A549 (cell line): ENCODE data around the gene MKRN1. TPM values are rescaled to one million over a fixed set of nuclear protein-coding genes. Genes with fewer than 3 reads are reported as not detected.
"Not testable (repeated sequence)": the region's sequence is repeated elsewhere in the genome, so short reads cannot be mapped to it uniquely, and the experiment has no call there.

ENCODE experiments used
- ATAC-seq, 2 experiments: fragments of 200-7000 bp in 1 of 2; fragments of >200 bp in 1 of 2; cut with Nextera tagmentation in 1 of 2; cut with Tn5 transposase in 1 of 2; 3 replicates each; pipeline versions ENCODE4 v1.8.0 to v1.9.1; 2018 to 2020; ENCODE audit warnings: mild to moderate bottlenecking in 1 of 2, moderate library complexity in 1 of 2
- CTCF ChIA-PET: fragments of 300-600 bp; sonication (Branson Sonifier 250); formaldehyde crosslinking; extraction: SDS; loops from one replicate; lab custom pipeline; 2021; ENCODE audit warnings: antibody characterized with exemption, inconsistent platforms; lab: Yijun Ruan, JAX
- POLR2A ChIA-PET: fragments of 350-600 bp; formaldehyde crosslinking; extraction: SDS; loops from one replicate; lab custom pipeline; 2021; ENCODE audit warnings: antibody characterized with exemption, inconsistent platforms; lab: Yijun Ruan, JAX
- DNase-seq, 2 experiments: peaks; one replicate each; pipeline versions ENCODE4 v3.0.0 to v3.0.0-alpha.2; 2011 to 2016; ENCODE audit warnings: low read depth in 1 of 2, low spot score in 1 of 2
- FAIRE-seq: peaks from 2 replicates; lab custom pipeline; 2011; peaks lifted over from hg19 to GRCh38; lab: Jason Lieb, UNC
- H3K27ac ChIP-seq, 2 experiments: fragments of >200 bp; sonication (Bioruptor Twin); formaldehyde crosslinking; 3 replicates each; pipeline ENCODE4 v1.5.1; 2016 to 2017
- H3K4me1 ChIP-seq: fragments of >200 bp; sonication (Bioruptor Twin); formaldehyde crosslinking; 3 replicates; pipeline ENCODE4 v1.6.1; 2016
- H3K4me2 ChIP-seq: fragments of >200 bp; sonication (Bioruptor Twin); formaldehyde crosslinking; 3 replicates; pipeline ENCODE4 v1.6.1; 2016
- H3K4me3 ChIP-seq: fragments of >200 bp; sonication (Bioruptor Twin); formaldehyde crosslinking; 3 replicates; pipeline ENCODE4 v1.5.1; 2016
- H3K9me3 ChIP-seq: fragments of >200 bp; sonication (Bioruptor Twin); formaldehyde crosslinking; 3 replicates; pipeline ENCODE4 v1.6.1; 2016
- BHLHE40 ChIP-seq: IDR thresholded peaks from 2 replicates; pipeline ENCODE4 v1.6.1; 2012; ENCODE audit warnings: low read depth, low read length, inconsistent platforms
- CBX2 ChIP-seq: fragments of 200-600 bp; sonication (generic); IDR thresholded peaks from 2 replicates; pipeline ENCODE4 v1.6.1; 2016; ENCODE audit warnings: low read depth, mild to moderate bottlenecking, borderline replicate concordance
- EHF ChIP-seq: fragments of 250-450 bp; sonication (Bioruptor Pico); IDR thresholded peaks from 2 replicates; pipeline ENCODE4 v1.5.0; 2020; ENCODE audit warnings: mild to moderate bottlenecking
- EHMT2 ChIP-seq: fragments of 200-600 bp; sonication (generic); IDR thresholded peaks from 2 replicates; pipeline ENCODE4 v1.6.1; 2016; ENCODE audit warnings: antibody characterized with exemption, low read depth, mild to moderate bottlenecking, moderate library complexity
- EP300 ChIP-seq, 2 experiments: fragments of >200 bp; sonication (Bioruptor Twin); formaldehyde crosslinking; IDR thresholded peaks; 2 replicates in 1 of 2; 3 replicates in 1 of 2; pipeline ENCODE4 v1.6.1; 2016 to 2017
- ESRRA ChIP-seq: fragments of 150-350 bp; IDR thresholded peaks from 2 replicates; pipeline ENCODE4 v1.6.1; 2014; ENCODE audit warnings: mild to moderate bottlenecking, low read length, borderline replicate concordance
- HOXB5 ChIP-seq: fragments of 250-450 bp; sonication (Bioruptor Pico); IDR thresholded peaks from 2 replicates; pipeline ENCODE4 v1.5.0; 2020; ENCODE audit warnings: mild to moderate bottlenecking, moderate library complexity
- JUN ChIP-seq, 2 experiments: fragments of >200 bp; sonication (Bioruptor Twin); formaldehyde crosslinking; IDR thresholded peaks; 2 replicates in 1 of 2; 3 replicates in 1 of 2; pipeline ENCODE4 v1.6.1; 2016 to 2017
- MAFK ChIP-seq: fragments of 450-650 bp; IDR thresholded peaks from 2 replicates; pipeline ENCODE4 v1.6.1; 2014; ENCODE audit not compliant: partially characterized antibody
- MAZ ChIP-seq: fragments of 150-350 bp; IDR thresholded peaks from 2 replicates; pipeline ENCODE4 v1.6.1; 2014; ENCODE audit warnings: antibody characterized with exemption, low read depth, low read length, borderline replicate concordance
- MYC ChIP-seq: IDR thresholded peaks from 2 replicates; pipeline ENCODE4 v1.6.1; 2012; ENCODE audit warnings: mild to moderate bottlenecking, inconsistent platforms, low read length, improper control_type of control experiment, borderline replicate concordance
- RCOR1 ChIP-seq: fragments of 150-350 bp; IDR thresholded peaks from 2 replicates; pipeline ENCODE4 v1.6.1; 2014; ENCODE audit warnings: antibody characterized with exemption, low read length, low read depth
- SREBF2 ChIP-seq: fragments of 450-650 bp; IDR thresholded peaks from 2 replicates; pipeline ENCODE4 v1.6.1; 2014; ENCODE audit warnings: mild to moderate bottlenecking, moderate library complexity
- ZNF302 ChIP-seq: fragments of 250-450 bp; sonication (Bioruptor Pico); IDR thresholded peaks from 2 replicates; pipeline ENCODE4 v1.9.0; 2021; ENCODE audit warnings: inconsistent platforms, mild to moderate bottlenecking, moderate library complexity
- WGBS: methylation state at CpG from one replicate; pipeline ENCODE4 v1.1.6; 2017; ENCODE audit errors: missing lambda C conversion rate; 5-methylcytosine and 5-hydroxymethylcytosine counted together
- polyA plus RNA-seq, 4 experiments: library from polyadenylated mRNA; depleted of rRNA in 3 of 4; stranded (reverse); fragments of >200 nt; fragmentation: RNase III in 1 of 4; extraction: RNeasy Plus Mini Kit Qiagen cat#74134 plus additional on column Dnase treatment in 1 of 4; gene quantifications; 2 replicates in 3 of 4; 3 replicates in 1 of 4; pipeline ENCODE4 v1.2.3, GENCODE V29; 2011 to 2017
- TF ChIP-seq, protein P1 (sequence below): fragments of >200 bp; sonication (Bioruptor Twin); formaldehyde crosslinking; IDR thresholded peaks from 3 replicates; pipeline ENCODE4 v1.6.1; 2016
- TF ChIP-seq, protein P2 (sequence below): IDR thresholded peaks from 2 replicates; pipeline ENCODE4 v1.6.1; 2012
- TF ChIP-seq, protein P3 (sequence below): IDR thresholded peaks from 2 replicates; pipeline ENCODE4 v1.6.1; 2012
- TF ChIP-seq, protein P4 (sequence below): fragments of 450-650 bp; IDR thresholded peaks from 2 replicates; pipeline ENCODE4 v1.6.1; 2014; ENCODE audit warnings: antibody characterized with exemption
- TF ChIP-seq, protein P5 (sequence below): fragments of >200 bp; sonication (Bioruptor Twin); formaldehyde crosslinking; IDR thresholded peaks from 3 replicates; pipeline ENCODE4 v1.5.1; 2016
- TF ChIP-seq, protein P6 (sequence below): fragments of 250-450 bp; sonication (Bioruptor Pico); IDR thresholded peaks from 2 replicates; pipeline ENCODE4 v1.5.0; 2020; ENCODE audit warnings: low read depth, mild to moderate bottlenecking, moderate library complexity

Gene MKRN1
- polyA plus RNA-seq, 2 of the 4 experiments (the other 2 are of a cell fraction): 53.2 to 68.8 TPM

DNA sequence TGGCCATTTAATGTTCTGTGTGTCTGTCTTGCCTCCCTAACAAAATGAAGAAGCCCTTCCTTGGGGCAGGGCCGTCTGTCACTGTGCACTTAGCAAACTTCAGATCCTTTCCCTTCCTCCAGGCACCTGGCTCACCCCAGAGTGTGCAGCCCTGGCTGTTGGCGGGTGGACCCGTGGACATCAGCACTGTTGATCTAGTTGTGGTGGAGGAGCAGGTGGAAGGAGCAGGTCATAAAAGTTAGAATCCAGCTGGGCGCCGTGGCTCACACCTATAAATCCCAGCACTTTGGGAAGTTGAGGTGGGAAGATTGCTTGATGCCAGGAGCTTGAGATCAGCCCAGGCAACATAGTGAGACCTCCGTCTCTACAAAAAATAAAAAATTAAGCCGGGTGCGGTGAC is 62.7 kb downstream of the MKRN1 start:
- no peaks in the 10 kb centered on the region for H3K4me1 ChIP-seq
- ATAC-seq (0 out of 6 replicates have a peak, but pooled peaks of 1 of the 2 experiments have one; percentile 42), FAIRE-seq (no peak), DNase-seq (no peak)
- H3K4me2 ChIP-seq: no peak overlapping the region
- WGBS: 65% methylated on average over 8 of the region's 8 CpGs
- no peak overlapping the region for H3K4me3 ChIP-seq
- POLR2A ChIA-PET: no interaction called here
- no peak for TF ChIP-seq RCOR1
- TF ChIP-seq EP300 (IDR thresholded peaks at IDR 0.05): no peak
- TF ChIP-seq SREBF2: no peak
- TF ChIP-seq, protein P1, sequence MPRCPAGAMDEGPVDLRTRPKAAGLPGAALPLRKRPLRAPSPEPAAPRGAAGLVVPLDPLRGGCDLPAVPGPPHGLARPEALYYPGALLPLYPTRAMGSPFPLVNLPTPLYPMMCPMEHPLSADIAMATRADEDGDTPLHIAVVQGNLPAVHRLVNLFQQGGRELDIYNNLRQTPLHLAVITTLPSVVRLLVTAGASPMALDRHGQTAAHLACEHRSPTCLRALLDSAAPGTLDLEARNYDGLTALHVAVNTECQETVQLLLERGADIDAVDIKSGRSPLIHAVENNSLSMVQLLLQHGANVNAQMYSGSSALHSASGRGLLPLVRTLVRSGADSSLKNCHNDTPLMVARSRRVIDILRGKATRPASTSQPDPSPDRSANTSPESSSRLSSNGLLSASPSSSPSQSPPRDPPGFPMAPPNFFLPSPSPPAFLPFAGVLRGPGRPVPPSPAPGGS: no peak
- no peak for TF ChIP-seq ZNF302 (CRISPR knock-in tag)
- TF ChIP-seq, protein P2, sequence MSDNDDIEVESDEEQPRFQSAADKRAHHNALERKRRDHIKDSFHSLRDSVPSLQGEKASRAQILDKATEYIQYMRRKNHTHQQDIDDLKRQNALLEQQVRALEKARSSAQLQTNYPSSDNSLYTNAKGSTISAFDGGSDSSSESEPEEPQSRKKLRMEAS: no peak
- no peak for TF ChIP-seq MAFK
- no peak for TF ChIP-seq MYC
- TF ChIP-seq HOXB5 (CRISPR knock-in tag): no peak
- TF ChIP-seq MAZ: no peak
- no peak for TF ChIP-seq EHMT2
- TF ChIP-seq, protein P3, sequence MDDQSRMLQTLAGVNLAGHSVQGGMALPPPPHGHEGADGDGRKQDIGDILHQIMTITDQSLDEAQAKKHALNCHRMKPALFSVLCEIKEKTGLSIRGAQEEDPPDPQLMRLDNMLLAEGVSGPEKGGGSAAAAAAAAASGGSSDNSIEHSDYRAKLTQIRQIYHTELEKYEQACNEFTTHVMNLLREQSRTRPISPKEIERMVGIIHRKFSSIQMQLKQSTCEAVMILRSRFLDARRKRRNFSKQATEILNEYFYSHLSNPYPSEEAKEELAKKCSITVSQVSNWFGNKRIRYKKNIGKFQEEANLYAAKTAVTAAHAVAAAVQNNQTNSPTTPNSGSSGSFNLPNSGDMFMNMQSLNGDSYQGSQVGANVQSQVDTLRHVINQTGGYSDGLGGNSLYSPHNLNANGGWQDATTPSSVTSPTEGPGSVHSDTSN: no peak
- TF ChIP-seq, protein P4, sequence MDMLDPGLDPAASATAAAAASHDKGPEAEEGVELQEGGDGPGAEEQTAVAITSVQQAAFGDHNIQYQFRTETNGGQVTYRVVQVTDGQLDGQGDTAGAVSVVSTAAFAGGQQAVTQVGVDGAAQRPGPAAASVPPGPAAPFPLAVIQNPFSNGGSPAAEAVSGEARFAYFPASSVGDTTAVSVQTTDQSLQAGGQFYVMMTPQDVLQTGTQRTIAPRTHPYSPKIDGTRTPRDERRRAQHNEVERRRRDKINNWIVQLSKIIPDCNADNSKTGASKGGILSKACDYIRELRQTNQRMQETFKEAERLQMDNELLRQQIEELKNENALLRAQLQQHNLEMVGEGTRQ: no peak
- no peak for TF ChIP-seq EHF
- TF ChIP-seq, protein P5, sequence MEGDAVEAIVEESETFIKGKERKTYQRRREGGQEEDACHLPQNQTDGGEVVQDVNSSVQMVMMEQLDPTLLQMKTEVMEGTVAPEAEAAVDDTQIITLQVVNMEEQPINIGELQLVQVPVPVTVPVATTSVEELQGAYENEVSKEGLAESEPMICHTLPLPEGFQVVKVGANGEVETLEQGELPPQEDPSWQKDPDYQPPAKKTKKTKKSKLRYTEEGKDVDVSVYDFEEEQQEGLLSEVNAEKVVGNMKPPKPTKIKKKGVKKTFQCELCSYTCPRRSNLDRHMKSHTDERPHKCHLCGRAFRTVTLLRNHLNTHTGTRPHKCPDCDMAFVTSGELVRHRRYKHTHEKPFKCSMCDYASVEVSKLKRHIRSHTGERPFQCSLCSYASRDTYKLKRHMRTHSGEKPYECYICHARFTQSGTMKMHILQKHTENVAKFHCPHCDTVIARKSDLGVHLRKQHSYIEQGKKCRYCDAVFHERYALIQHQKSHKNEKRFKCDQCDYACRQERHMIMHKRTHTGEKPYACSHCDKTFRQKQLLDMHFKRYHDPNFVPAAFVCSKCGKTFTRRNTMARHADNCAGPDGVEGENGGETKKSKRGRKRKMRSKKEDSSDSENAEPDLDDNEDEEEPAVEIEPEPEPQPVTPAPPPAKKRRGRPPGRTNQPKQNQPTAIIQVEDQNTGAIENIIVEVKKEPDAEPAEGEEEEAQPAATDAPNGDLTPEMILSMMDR: no peak
- TF ChIP-seq BHLHE40: no peak
- TF ChIP-seq CBX2: no peak
- TF ChIP-seq ESRRA: no peak
- TF ChIP-seq, protein P6, sequence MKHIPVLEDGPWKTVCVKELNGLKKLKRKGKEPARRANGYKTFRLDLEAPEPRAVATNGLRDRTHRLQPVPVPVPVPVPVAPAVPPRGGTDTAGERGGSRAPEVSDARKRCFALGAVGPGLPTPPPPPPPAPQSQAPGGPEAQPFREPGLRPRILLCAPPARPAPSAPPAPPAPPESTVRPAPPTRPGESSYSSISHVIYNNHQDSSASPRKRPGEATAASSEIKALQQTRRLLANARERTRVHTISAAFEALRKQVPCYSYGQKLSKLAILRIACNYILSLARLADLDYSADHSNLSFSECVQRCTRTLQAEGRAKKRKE (CRISPR knock-in tag): no peak
- no peak for TF ChIP-seq JUN (IDR thresholded peaks at IDR 0.05)
- CTCF ChIA-PET: interaction anchor here (0.9 to 1.4 kb wide), 4 partner anchors 13 to 76 kb away, joined by 3 to 5 read pairs (median 4); partner anchors contain the start of gene RAB19
- H3K9me3 ChIP-seq: peaks cover 4% of the 10 kb centered on the region; the same call in 1 of the 3 replicates
- H3K27ac ChIP-seq: no peak overlapping the region

DNA sequence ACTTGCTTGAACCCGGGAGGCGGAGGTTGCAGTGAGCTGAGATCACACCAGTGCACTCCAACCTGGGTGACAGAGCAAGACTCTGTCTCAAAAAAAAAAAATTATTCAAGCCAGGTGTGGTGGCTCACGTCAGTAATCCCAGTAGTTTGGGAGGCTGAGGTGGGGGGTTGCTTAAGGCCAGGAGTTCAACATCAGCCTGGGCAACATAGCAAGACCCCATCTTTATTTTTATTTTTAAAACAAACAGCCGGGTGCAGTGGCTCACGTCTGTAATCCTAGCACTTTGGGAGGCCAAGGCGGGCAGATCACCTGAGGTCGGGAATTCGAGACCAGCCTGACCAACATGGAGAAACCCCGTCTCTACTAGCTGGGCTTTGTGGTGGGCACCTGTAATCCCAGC is 63.5 kb downstream of the MKRN1 start:
- H3K4me3 ChIP-seq, DNase-seq, FAIRE-seq, H3K9me3 ChIP-seq, POLR2A ChIA-PET, ATAC-seq, H3K4me1 ChIP-seq, H3K27ac ChIP-seq, H3K4me2 ChIP-seq: not testable (repeated sequence)
- CTCF ChIA-PET: interaction anchor here (0.9 to 1.4 kb wide), 4 partner anchors 13 to 77 kb away, joined by 3 to 5 read pairs (median 4); partner anchors contain the start of gene RAB19
- 78% methylated on average over 8 of the region's 9 CpGs for WGBS
